Measurements from ENCODE around the gene MBNL1.

Gene MBNL1

GRCh38 chr3:152291649-152292066 is 22.9 kb downstream of the MBNL1 start:
- Histone ChIP-seq H3K4me3 (ENCODE audit: low read depth, low read length) (no peak overlapping the region), H3K4me1 (ENCODE audit: control insufficient read depth, insufficient read depth, low read length) (no peaks in the 10 kb centered on the region), H3K27ac (ENCODE audit: extremely low read depth, low read depth, low read length) (no peak overlapping the region), H3K36me3 (ENCODE audit: control insufficient read depth in 2 of 2, insufficient read depth in 1 of 2, low read length in 2 of 2) (no peaks in the 10 kb centered on the region), H3K9me3 (ENCODE audit: control insufficient read depth, insufficient read depth, low read depth, low read length) (no peaks in the 10 kb centered on the region)
- TF ChIP-seq PATZ1 (tag by site-specific recombination; IDR thresholded peaks at IDR 0.05) (no peak), ZBTB1 (tag by site-specific recombination; IDR thresholded peaks at IDR 0.05) (no peak), GFI1B (tag by site-specific recombination; IDR thresholded peaks at IDR 0.05) (no peak)
- CTCF ChIA-PET, result interaction anchor here (0.6 to 1.7 kb wide), 3 partner anchors 14 to 15 kb away, joined by 3 to 4 read pairs (median 3); no protein-coding TSS in a partner anchor
- POLR2A ChIA-PET, result no interaction called here

GRCh38 chr3:152292366-152292765 is 23.6 kb downstream of the MBNL1 start:
- Histone ChIP-seq H3K36me3 (ENCODE audit: control insufficient read depth in 2 of 2, insufficient read depth in 1 of 2, low read length in 2 of 2) (no peaks in the 10 kb centered on the region), H3K4me3 (ENCODE audit: low read depth, low read length) (no peak overlapping the region), H3K27ac (ENCODE audit: extremely low read depth, low read depth, low read length) (no peak overlapping the region), H3K9me3 (ENCODE audit: control insufficient read depth, insufficient read depth, low read depth, low read length) (no peaks in the 10 kb centered on the region), H3K4me1 (ENCODE audit: control insufficient read depth, insufficient read depth, low read length) (no peaks in the 10 kb centered on the region)
- ChIA-PET CTCF (interaction anchor here (0.6 to 1.3 kb wide), 2 partner anchors 15 to 966 kb away, joined by 3 to 4 read pairs; no protein-coding TSS in a partner anchor), POLR2A (no interaction called here)
- TF ChIP-seq ZNF23 (tag by site-specific recombination; IDR thresholded peaks at IDR 0.05; ENCODE audit: borderline replicate concordance) (no peak), ZNF280C (tag by site-specific recombination; IDR thresholded peaks at IDR 0.05) (no peak), WT1 (tag by site-specific recombination; IDR thresholded peaks at IDR 0.05) (no peak), KLF1 (tag by site-specific recombination; IDR thresholded peaks at IDR 0.05) (no peak), ZNF548 (tag by site-specific recombination; IDR thresholded peaks at IDR 0.05) (no peak), ZNF354C (tag by site-specific recombination; IDR thresholded peaks at IDR 0.05; ENCODE audit: borderline replicate concordance, low read depth) (no peak), EGR2 (tag by site-specific recombination; IDR thresholded peaks at IDR 0.05; ENCODE audit: low read depth) (no peak), YY1 (tag by site-specific recombination; IDR thresholded peaks at IDR 0.05) (no peak), ZNF549 (tag by site-specific recombination; IDR thresholded peaks at IDR 0.05) (no peak), ZNF621 (tag by site-specific recombination; IDR thresholded peaks at IDR 0.05) (no peak), ZNF184 (tag by site-specific recombination; IDR thresholded peaks at IDR 0.05) (no peak), GLIS1 (tag by site-specific recombination; IDR thresholded peaks at IDR 0.05) (no peak), ZNF362 (tag by site-specific recombination; IDR thresholded peaks at IDR 0.05) (no peak), BCL11A (tag by site-specific recombination; IDR thresholded peaks at IDR 0.05; ENCODE audit: low read depth) (no peak), ZNF133 (tag by site-specific recombination; IDR thresholded peaks at IDR 0.05) (no peak)
- TF ChIP-seq, protein P1, sequence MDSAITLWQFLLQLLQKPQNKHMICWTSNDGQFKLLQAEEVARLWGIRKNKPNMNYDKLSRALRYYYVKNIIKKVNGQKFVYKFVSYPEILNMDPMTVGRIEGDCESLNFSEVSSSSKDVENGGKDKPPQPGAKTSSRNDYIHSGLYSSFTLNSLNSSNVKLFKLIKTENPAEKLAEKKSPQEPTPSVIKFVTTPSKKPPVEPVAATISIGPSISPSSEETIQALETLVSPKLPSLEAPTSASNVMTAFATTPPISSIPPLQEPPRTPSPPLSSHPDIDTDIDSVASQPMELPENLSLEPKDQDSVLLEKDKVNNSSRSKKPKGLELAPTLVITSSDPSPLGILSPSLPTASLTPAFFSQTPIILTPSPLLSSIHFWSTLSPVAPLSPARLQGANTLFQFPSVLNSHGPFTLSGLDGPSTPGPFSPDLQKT (IDR thresholded peaks at IDR 0.05; ENCODE audit: borderline replicate concordance, low read depth, low read length), result no peak
- TF ChIP-seq, protein P2, sequence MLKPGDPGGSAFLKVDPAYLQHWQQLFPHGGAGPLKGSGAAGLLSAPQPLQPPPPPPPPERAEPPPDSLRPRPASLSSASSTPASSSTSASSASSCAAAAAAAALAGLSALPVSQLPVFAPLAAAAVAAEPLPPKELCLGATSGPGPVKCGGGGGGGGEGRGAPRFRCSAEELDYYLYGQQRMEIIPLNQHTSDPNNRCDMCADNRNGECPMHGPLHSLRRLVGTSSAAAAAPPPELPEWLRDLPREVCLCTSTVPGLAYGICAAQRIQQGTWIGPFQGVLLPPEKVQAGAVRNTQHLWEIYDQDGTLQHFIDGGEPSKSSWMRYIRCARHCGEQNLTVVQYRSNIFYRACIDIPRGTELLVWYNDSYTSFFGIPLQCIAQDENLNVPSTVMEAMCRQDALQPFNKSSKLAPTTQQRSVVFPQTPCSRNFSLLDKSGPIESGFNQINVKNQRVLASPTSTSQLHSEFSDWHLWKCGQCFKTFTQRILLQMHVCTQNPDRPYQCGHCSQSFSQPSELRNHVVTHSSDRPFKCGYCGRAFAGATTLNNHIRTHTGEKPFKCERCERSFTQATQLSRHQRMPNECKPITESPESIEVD (tag by site-specific recombination; IDR thresholded peaks at IDR 0.05), result no peak
- TF ChIP-seq, protein P3, sequence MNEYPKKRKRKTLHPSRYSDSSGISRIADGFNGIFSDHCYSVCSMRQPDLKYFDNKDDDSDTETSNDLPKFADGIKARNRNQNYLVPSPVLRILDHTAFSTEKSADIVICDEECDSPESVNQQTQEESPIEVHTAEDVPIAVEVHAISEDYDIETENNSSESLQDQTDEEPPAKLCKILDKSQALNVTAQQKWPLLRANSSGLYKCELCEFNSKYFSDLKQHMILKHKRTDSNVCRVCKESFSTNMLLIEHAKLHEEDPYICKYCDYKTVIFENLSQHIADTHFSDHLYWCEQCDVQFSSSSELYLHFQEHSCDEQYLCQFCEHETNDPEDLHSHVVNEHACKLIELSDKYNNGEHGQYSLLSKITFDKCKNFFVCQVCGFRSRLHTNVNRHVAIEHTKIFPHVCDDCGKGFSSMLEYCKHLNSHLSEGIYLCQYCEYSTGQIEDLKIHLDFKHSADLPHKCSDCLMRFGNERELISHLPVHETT (tag by site-specific recombination; IDR thresholded peaks at IDR 0.05), result no peak

Measured in HEK293 (cell line).